Keratinocyte (primary cell): ENCODE results near the gene KCNK18. TPM values are rescaled to one million over a fixed set of nuclear protein-coding genes. Genes with fewer than 3 reads are reported as not detected.

ENCODE experiments used
- DNase-seq: peaks from one replicate; pipeline ENCODE4 v3.0.0-alpha.2; 2011; ENCODE audit warnings: low read depth, missing footprints, low spot score
- FAIRE-seq: peaks from 2 replicates; lab custom pipeline; 2011; peaks lifted over from hg19 to GRCh38; lab: Jason Lieb, UNC
- H2AFZ ChIP-seq: 2 replicates; pipeline ENCODE4 v1.6.0; 2012; ENCODE audit warnings: low read length, control low read depth, inconsistent platforms; ENCODE audit not compliant: control insufficient read depth
- H3K27ac ChIP-seq: 2 replicates; pipeline ENCODE4 v1.5.1; 2011; ENCODE audit warnings: low read length; ENCODE audit not compliant: control insufficient read depth, insufficient read depth
- H3K27me3 ChIP-seq: 3 replicates; pipeline ENCODE4 v1.6.0; 2011; ENCODE audit warnings: low read length; ENCODE audit not compliant: control insufficient read depth, insufficient read depth; ENCODE audit errors: extremely low read depth
- H3K36me3 ChIP-seq, 2 experiments: 2 replicates in 1 of 2; 3 replicates in 1 of 2; pipeline ENCODE4 v1.5.1; 2011; ENCODE audit warnings: low read length in 2 of 2, mild to moderate bottlenecking in 1 of 2; ENCODE audit not compliant: control insufficient read depth in 2 of 2, insufficient read depth in 2 of 2; ENCODE audit errors: extremely low read depth in 1 of 2
- H3K4me1 ChIP-seq: 3 replicates; pipeline ENCODE4 v1.5.1; 2011; ENCODE audit warnings: low read length; ENCODE audit not compliant: control insufficient read depth, insufficient read depth; ENCODE audit errors: extremely low read depth
- H3K4me2 ChIP-seq: 3 replicates; pipeline ENCODE4 v1.6.0; 2011; ENCODE audit warnings: low read depth, low read length; ENCODE audit not compliant: control insufficient read depth, insufficient read depth; ENCODE audit errors: extremely low read depth
- H3K4me3 ChIP-seq, 3 experiments: fragments of 200-600 bp in 1 of 3; sonication (generic) in 1 of 3; 2 replicates in 2 of 3; 3 replicates in 1 of 3; pipeline ENCODE4 v1.5.1; 2011 to 2016; ENCODE audit warnings: low read length in 3 of 3, mild to moderate bottlenecking in 3 of 3, control low read depth in 2 of 3, inconsistent platforms in 1 of 3, low read depth in 1 of 3, mixed read lengths in 1 of 3, mixed run types in 1 of 3, moderate library complexity in 1 of 3; ENCODE audit not compliant: control insufficient read depth in 2 of 3, insufficient read depth in 2 of 3; ENCODE audit errors: extremely low read depth in 1 of 3
- H3K79me2 ChIP-seq: 2 replicates; pipeline ENCODE4 v1.6.0; 2012; ENCODE audit warnings: low read length; ENCODE audit not compliant: control insufficient read depth, insufficient read depth
- H3K9ac ChIP-seq: 3 replicates; pipeline ENCODE4 v1.6.0; 2011; ENCODE audit warnings: low read length; ENCODE audit not compliant: control insufficient read depth, insufficient read depth; ENCODE audit errors: extremely low read depth
- H3K9me1 ChIP-seq: 3 replicates; pipeline ENCODE4 v1.6.0; 2011; ENCODE audit warnings: low read length; ENCODE audit not compliant: control insufficient read depth, insufficient read depth; ENCODE audit errors: extremely low read depth
- H3K9me3 ChIP-seq: 2 replicates; pipeline ENCODE4 v1.5.1; 2012; ENCODE audit warnings: low read depth, low read length; ENCODE audit not compliant: control insufficient read depth
- H4K20me1 ChIP-seq: 3 replicates; pipeline ENCODE4 v1.6.0; 2011; ENCODE audit warnings: low read length; ENCODE audit not compliant: control insufficient read depth, insufficient read depth; ENCODE audit errors: extremely low read depth
- EZH2 ChIP-seq: IDR thresholded peaks from one replicate; pipeline ENCODE4 v1.6.1; 2012; ENCODE audit warnings: inconsistent platforms, mild to moderate bottlenecking, low read length, moderate library complexity
- dilution Hi-C: fragments of 300-500 bp; cut with MboI; formaldehyde crosslinking; loops from one replicate; pipeline ENCODE4 v1.7.0; 2020; ENCODE audit warnings: low sequenced_read_pairs; ENCODE audit not compliant: extremely low pct_ligation_motif_present
- polyA plus RNA-seq, 5 experiments: library from polyadenylated mRNA; depleted of rRNA in 3 of 5; stranded (reverse) in 3 of 5; stranded (forward) in 1 of 5; unstranded in 1 of 5; fragments of >200 nt; gene quantifications; 1 replicate in 1 of 5; 2 replicates in 3 of 5; 3 replicates in 1 of 5; pipeline versions ENCODE4 v1.2.1 to v1.2.3, GENCODE V29; 2011 to 2012; ENCODE audit warnings: missing spikeins in 2 of 5, low read depth in 1 of 5, low replicate concordance in 1 of 5
- TF ChIP-seq, protein P1 (sequence below), 3 experiments: IDR thresholded peaks in 1 of 3; conservative IDR thresholded peaks in 1 of 3; optimal IDR thresholded peaks in 1 of 3; 2 replicates in 2 of 3; 3 replicates in 1 of 3; pipeline versions ENCODE3 to v1.5.1; 2011; ENCODE audit warnings: low read length in 3 of 3, mild to moderate bottlenecking in 3 of 3, moderate library complexity in 2 of 3, control low read depth in 1 of 3, inconsistent platforms in 1 of 3; ENCODE audit not compliant: insufficient read depth in 2 of 3; ENCODE audit errors: extremely low read depth in 1 of 3

Gene KCNK18
- polyA plus RNA-seq, 1 donor (not counting 4 experiments of a cell fraction or from before 2014, with no cell fraction given): not detected

GRCh38 chr10:117198088-117198487 is 799 bp downstream of the KCNK18 start:
- H3K9me3 ChIP-seq: no peaks in the 10 kb centered on the region
- H3K4me3 ChIP-seq: no peak overlapping the region
- no peak overlapping the region for H2AFZ ChIP-seq
- no peak for FAIRE-seq
- peaks cover 3% of the 10 kb centered on the region for H3K27me3 ChIP-seq
- H3K4me2 ChIP-seq: no peak overlapping the region
- no peaks in the 10 kb centered on the region for H3K9me1 ChIP-seq
- H3K27ac ChIP-seq: no peak overlapping the region
- no peak for DNase-seq
- dilution Hi-C loops: no loop called here
- H3K36me3 ChIP-seq: no peaks in the 10 kb centered on the region
- no peak overlapping the region for H3K9ac ChIP-seq
- TF ChIP-seq EZH2: no peak
- TF ChIP-seq, protein P1, sequence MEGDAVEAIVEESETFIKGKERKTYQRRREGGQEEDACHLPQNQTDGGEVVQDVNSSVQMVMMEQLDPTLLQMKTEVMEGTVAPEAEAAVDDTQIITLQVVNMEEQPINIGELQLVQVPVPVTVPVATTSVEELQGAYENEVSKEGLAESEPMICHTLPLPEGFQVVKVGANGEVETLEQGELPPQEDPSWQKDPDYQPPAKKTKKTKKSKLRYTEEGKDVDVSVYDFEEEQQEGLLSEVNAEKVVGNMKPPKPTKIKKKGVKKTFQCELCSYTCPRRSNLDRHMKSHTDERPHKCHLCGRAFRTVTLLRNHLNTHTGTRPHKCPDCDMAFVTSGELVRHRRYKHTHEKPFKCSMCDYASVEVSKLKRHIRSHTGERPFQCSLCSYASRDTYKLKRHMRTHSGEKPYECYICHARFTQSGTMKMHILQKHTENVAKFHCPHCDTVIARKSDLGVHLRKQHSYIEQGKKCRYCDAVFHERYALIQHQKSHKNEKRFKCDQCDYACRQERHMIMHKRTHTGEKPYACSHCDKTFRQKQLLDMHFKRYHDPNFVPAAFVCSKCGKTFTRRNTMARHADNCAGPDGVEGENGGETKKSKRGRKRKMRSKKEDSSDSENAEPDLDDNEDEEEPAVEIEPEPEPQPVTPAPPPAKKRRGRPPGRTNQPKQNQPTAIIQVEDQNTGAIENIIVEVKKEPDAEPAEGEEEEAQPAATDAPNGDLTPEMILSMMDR (optimal IDR thresholded peaks at IDR 0.05 in 1 of 3, IDR thresholded peaks at IDR 0.05 in 1 of 3, conservative IDR thresholded peaks at IDR 0.05 in 1 of 3; ENCODE audit: extremely low read depth in 1 of 3, insufficient read depth in 2 of 3, low read length in 3 of 3): no peak
- H3K4me1 ChIP-seq: no peaks in the 10 kb centered on the region
- no peaks in the 10 kb centered on the region for H3K79me2 ChIP-seq
- no peaks in the 10 kb centered on the region for H4K20me1 ChIP-seq

DNA sequence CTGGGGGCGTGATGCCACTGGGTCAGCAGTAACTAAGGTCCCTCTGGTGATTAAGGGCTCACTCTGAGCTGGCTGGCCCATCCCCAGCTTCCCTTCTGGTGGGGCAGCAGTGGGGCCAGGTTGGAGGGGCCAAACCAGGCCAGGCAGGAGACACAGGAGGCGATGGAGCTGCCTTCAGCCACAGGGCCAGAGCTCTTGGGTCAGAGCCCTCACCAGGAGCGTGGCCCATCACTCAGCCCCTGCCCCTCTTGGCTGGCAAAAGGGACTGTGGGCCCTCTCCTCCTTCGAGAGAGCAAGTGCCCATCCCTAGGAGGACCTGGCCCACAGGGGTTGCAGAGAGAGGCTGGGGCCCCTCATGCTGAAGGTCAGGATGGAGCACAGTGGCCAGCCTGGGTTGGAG is 4.5 kb downstream of the KCNK18 start:
- no peak overlapping the region for H3K4me2 ChIP-seq
- H4K20me1 ChIP-seq: no peaks in the 10 kb centered on the region
- no peak for DNase-seq
- H3K9ac ChIP-seq: no peak overlapping the region
- H3K27ac ChIP-seq: no peak overlapping the region
- H3K27me3 ChIP-seq: peaks cover 3% of the 10 kb centered on the region
- no peaks in the 10 kb centered on the region for H3K9me3 ChIP-seq
- no peak overlapping the region for H3K4me3 ChIP-seq
- no peaks in the 10 kb centered on the region for H3K79me2 ChIP-seq
- H3K9me1 ChIP-seq: no peaks in the 10 kb centered on the region
- TF ChIP-seq, protein P1 (optimal IDR thresholded peaks at IDR 0.05 in 1 of 3, IDR thresholded peaks at IDR 0.05 in 1 of 3, conservative IDR thresholded peaks at IDR 0.05 in 1 of 3; ENCODE audit: extremely low read depth in 1 of 3, insufficient read depth in 2 of 3, low read length in 3 of 3): no peak
- TF ChIP-seq EZH2: no peak
- dilution Hi-C loops: no loop called here
- H3K36me3 ChIP-seq: no peaks in the 10 kb centered on the region
- no peak for FAIRE-seq
- no peaks in the 10 kb centered on the region for H3K4me1 ChIP-seq
- no peak overlapping the region for H2AFZ ChIP-seq
